Testis (tissue), 3 donors: ENCODE results near the gene EHMT1. TPM values are rescaled to one million over a fixed set of nuclear protein-coding genes. Genes with fewer than 3 reads are reported as not detected.

Experiments
- DNase-seq: peaks from one replicate; pipeline ENCODE4 v3.0.0-alpha.2; 2019
- H3K27ac ChIP-seq, 2 donors: fragments of 200-600 bp; sonication (generic); one replicate each; pipeline ENCODE4 v1.5.1; 2019
- H3K27me3 ChIP-seq: fragments of 200-600 bp; sonication (generic); one replicate; pipeline ENCODE4 v1.5.1; 2019
- H3K36me3 ChIP-seq: fragments of 200-600 bp; sonication (generic); one replicate; pipeline ENCODE4 v1.5.1; 2017; ENCODE audit warnings: low read depth; ENCODE audit errors: missing control alignments
- H3K4me1 ChIP-seq: fragments of 200-600 bp; sonication (generic); one replicate; pipeline ENCODE4 v1.5.1; 2019
- H3K4me3 ChIP-seq, 2 donors: fragments of 200-600 bp; sonication (generic); one replicate each; pipeline ENCODE4 v1.5.1; 2017 to 2019
- H3K9me3 ChIP-seq: fragments of 200-600 bp; sonication (generic); one replicate; pipeline ENCODE4 v1.5.1; 2017
- CTCF ChIP-seq, 3 experiments: fragments of 450-650 bp in 2 of 3; fragments of 200-600 bp in 1 of 3; sonication (generic) in 1 of 3; IDR thresholded peaks; one replicate each; pipeline ENCODE4 v1.5.1; 2016 to 2019; ENCODE audit warnings: antibody characterized with exemption in 3 of 3, mild to moderate bottlenecking in 2 of 3, moderate library complexity in 1 of 3
- POLR2A ChIP-seq: fragments of 450-650 bp; IDR thresholded peaks from one replicate; pipeline ENCODE4 v1.6.1; 2017; ENCODE audit warnings: antibody characterized with exemption, mild to moderate bottlenecking, moderate library complexity
- WGBS, 2 donors: methylation state at CpG; one replicate each; pipeline ENCODE4 v1.1.5; 2018; 5-methylcytosine and 5-hydroxymethylcytosine counted together
- intact Hi-C: fragments of 100-400 bp; cut with DNase I; formaldehyde crosslinking; loops from one replicate; pipeline ENCODE4 v1.15.1; 2023; ENCODE audit warnings: low total_unique reads
- polyA plus RNA-seq: library from polyadenylated mRNA; stranded (reverse); fragments of 350-450 nt; fragmentation: Illumina TruSeq; extraction: RNeasy Lipid Tissue Mini Kit (QIAGEN cat#74804); gene quantifications from one replicate; pipeline ENCODE4 v1.2.3, GENCODE V29; 2014; ENCODE audit warnings: low read depth, low replicate concordance; ENCODE audit not compliant: insufficient read depth
- total RNA-seq, 2 donors: library from RNA; depleted of rRNA; stranded (reverse); fragments of >200 nt; gene quantifications; one replicate each; pipeline ENCODE4 v1.2.3, GENCODE V29; 2016

Gene EHMT1
- total and polyA plus RNA-seq, 3 donors from 2014 or later = 116 to 207 (median 193) TPM

DNA sequence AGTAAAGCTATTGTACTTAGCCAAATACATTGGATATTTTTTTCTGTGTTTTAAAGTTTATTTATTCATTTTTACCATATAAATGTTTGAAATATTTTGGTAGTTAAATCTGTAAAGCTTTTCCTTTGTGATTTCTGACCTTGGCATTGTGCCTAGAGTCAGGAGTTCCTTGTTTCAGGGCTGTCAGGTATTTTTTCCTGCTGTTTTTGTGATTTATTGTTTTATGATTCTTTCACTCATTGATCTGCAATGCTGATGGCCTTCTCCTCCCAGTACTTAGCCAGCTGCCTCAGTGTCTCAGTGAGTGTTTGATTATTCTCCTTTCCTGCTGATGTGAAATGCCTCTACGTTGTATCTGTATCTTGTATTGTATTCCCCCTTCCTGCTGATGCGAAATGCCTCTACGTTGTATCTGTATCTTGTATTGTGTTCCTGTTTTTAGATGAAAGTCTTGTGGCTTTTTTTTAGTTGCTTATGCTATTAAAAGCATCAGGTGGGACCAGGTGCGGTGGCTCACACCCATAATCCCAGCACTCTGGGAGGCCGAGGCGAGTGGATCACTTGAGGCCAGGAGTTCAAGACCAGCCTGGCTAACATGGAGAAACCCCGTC lies 61.0 kb downstream of the EHMT1 start:
- 78 to 79% methylated on average over 7 of the region's 7 CpGs for WGBS, 2 donors
- Histone ChIP-seq H3K4me3 (no peak overlapping the region), H3K9me3 (no peaks in the 10 kb centered on the region), H3K27me3 (no peaks in the 10 kb centered on the region), H3K4me1 (peaks cover 36% of the 10 kb centered on the region), H3K36me3 (no peaks in the 10 kb centered on the region), H3K27ac (peak overlapping the region; percentile 18 to 29)
- TF ChIP-seq POLR2A = no peak
- no peak for TF ChIP-seq CTCF (IDR thresholded peaks at IDR 0.05)
- intact Hi-C loops = no loop called here
- no peak for DNase-seq

DNA sequence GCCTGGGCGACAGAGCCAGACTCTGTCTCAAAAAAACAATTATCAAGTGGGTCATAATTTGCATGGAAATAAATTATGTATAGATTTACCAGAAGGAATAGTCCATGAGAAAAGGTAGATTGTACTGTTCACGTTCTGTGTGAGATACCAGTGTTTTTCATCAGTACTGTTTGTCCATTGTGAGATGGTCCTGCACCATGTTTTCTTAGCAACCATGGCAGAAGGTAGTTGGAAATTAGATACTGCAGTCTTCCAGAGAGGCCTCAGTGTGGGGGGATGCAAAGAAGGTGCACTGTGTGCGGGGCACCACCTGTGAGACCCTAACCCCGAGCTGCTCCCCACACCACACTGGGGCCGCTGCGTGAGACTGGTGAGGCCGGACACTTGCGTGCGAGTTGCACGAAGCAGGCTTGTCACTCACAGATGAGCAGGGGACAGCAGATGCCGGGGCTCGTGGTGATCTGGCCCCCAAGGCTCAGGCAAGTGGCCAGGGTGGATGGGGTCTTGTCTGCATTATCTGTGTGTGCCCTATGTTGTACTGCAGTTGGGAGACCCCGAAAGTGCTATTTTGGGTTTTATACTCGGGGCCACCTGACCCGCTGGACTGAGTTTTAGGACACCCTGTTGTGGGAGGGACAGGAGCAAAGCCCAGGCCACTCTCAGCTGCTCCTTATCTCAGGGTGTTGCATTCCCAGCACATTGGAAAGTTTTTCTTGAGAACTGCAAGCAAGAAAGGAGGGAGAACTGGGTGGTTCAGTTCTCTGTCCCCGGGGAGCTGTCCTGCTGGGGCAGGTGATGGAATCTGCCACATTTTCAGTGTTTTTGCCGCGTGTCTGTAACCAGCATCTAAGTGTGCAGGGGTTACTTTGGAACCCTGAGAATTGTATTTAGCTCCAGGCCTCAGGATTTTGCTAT lies 61.9 kb downstream of the EHMT1 start:
- H3K4me3 ChIP-seq = no peak overlapping the region

GRCh38 chr9:137682428-137683105 lies 63.8 kb downstream of the EHMT1 start:
- peaks cover 33% of the 10 kb centered on the region for H3K4me1 ChIP-seq
- H3K9me3 ChIP-seq = no peaks in the 10 kb centered on the region
- TF ChIP-seq POLR2A = no peak
- TF ChIP-seq CTCF (IDR thresholded peaks at IDR 0.05) = no peak
- no peak overlapping the region for H3K4me3 ChIP-seq
- no peaks in the 10 kb centered on the region for H3K36me3 ChIP-seq
- H3K27me3 ChIP-seq = no peaks in the 10 kb centered on the region
- intact Hi-C loops = no loop called here
- 66 to 75% methylated on average over 18 of the region's 18 CpGs for WGBS, 2 donors
- no peak for DNase-seq
- H3K27ac ChIP-seq = peak overlapping the region; percentile 22 to 39

More for the DNA sequence above, 61.9 kb downstream of the EHMT1 start:
- 46 to 60% methylated on average over 7 to 18 of the region's 18 CpGs for WGBS, 2 donors
- Histone ChIP-seq H3K27me3 (no peaks in the 10 kb centered on the region), H3K9me3 (no peaks in the 10 kb centered on the region), H3K27ac (peak overlapping the region; percentile 18 to 29), H3K36me3 (no peaks in the 10 kb centered on the region), H3K4me1 (peaks cover 33% of the 10 kb centered on the region)
- no peak for TF ChIP-seq CTCF (IDR thresholded peaks at IDR 0.05)
- no peak for TF ChIP-seq POLR2A
- intact Hi-C loops = no loop called here
- peak; percentile 71 for DNase-seq

DNA sequence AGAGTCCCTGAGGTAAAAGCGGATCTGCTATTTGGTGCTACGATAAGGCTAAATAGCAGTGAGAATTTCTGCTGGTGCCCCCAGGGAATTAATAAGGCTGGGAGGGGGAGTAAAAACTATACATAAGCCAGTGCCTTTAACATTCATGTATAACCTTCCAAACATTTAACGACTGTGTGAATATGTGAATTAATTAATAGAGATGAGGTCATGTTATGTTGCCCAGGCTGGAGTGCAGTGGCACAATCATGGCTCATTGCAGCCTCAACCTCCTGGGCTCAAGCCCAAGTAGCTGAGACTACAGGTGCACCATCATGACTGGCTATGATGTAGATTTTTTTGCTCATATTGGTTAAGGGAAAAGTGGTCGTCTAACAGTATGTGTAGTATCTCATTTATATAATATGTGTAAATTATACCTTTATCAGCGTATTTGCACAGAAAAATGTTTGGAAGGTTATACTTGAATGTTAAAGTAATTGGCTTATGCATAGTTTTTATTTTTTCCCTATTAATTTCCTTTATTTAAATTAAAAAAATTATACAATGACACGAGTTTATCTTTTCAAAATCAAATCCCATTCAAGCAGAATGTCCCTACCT lies 64.6 kb downstream of the EHMT1 start:
- TF ChIP-seq CTCF (IDR thresholded peaks at IDR 0.05) (no peak), POLR2A (no peak)
- H3K4me1 ChIP-seq = peaks cover 34% of the 10 kb centered on the region
- intact Hi-C loops = no loop called here
- no peaks in the 10 kb centered on the region for H3K27me3 ChIP-seq
- 77 to 82% methylated on average over 6 of the region's 6 CpGs for WGBS, 2 donors
- H3K4me3 ChIP-seq = no peak overlapping the region
- H3K27ac ChIP-seq = no peak overlapping the region
- DNase-seq = no peak
- H3K36me3 ChIP-seq = no peaks in the 10 kb centered on the region
- H3K9me3 ChIP-seq = no peaks in the 10 kb centered on the region
